PC-3 (cell line): ENCODE data around the gene MYOZ1. TPM values are rescaled to one million over a fixed set of nuclear protein-coding genes. Genes with fewer than 3 reads are reported as not detected.

Experiments used
- ATAC-seq: fragments of 200-7000 bp; cut with Tn5 transposase; 2 replicates; pipeline ENCODE4 v1.9.1; 2020; ENCODE audit warnings: mild to moderate bottlenecking, moderate library complexity
- BruUV-seq: library from RNA; stranded (reverse); fragments of 400-500 nt; replicated peaks from 2 replicates; lab custom pipeline; 2021; lab: Mats Ljungman, UMichigan
- CTCF ChIA-PET: fragments of 300-600 bp; sonication (Branson Sonifier 250); formaldehyde crosslinking; loops from one replicate; lab custom pipeline; 2022; ENCODE audit warnings: antibody characterized with exemption; lab: Charles Lee
- POLR2A ChIA-PET: fragments of 300-600 bp; sonication (Branson Sonifier 250); formaldehyde crosslinking; loops from one replicate; lab custom pipeline; 2022; ENCODE audit warnings: antibody characterized with exemption; ENCODE audit not compliant: unreplicated experiment; lab: Charles Lee
- DNase-seq: peaks from one replicate; pipeline ENCODE4 v3.0.0-alpha.2; 2015
- H2AFZ ChIP-seq: fragments of 300-600 bp; sonication (generic); 2 replicates; pipeline ENCODE4 v1.6.0; 2016; ENCODE audit warnings: antibody characterized with exemption, low read length
- H3F3A ChIP-seq: fragments of 300-600 bp; sonication (generic); one replicate; pipeline ENCODE4 v1.6.0; 2017; ENCODE audit warnings: antibody characterized with exemption, low read length, control low read depth, mild to moderate bottlenecking; ENCODE audit not compliant: unreplicated experiment
- H3K27ac ChIP-seq: fragments of 300-600 bp; sonication (generic); 2 replicates; pipeline ENCODE4 v1.5.1; 2016; ENCODE audit warnings: mild to moderate bottlenecking, low read length
- H3K27me3 ChIP-seq: fragments of 300-600 bp; sonication (generic); 2 replicates; pipeline ENCODE4 v1.6.1; 2016; ENCODE audit warnings: low read length, mixed read lengths
- H3K36me3 ChIP-seq: fragments of 300-600 bp; sonication (generic); 2 replicates; pipeline ENCODE4 v1.6.1; 2016; ENCODE audit warnings: low read depth, mixed run types, low read length, mixed read lengths
- H3K4me1 ChIP-seq: fragments of 300-600 bp; sonication (generic); 2 replicates; pipeline ENCODE4 v1.5.1; 2016; ENCODE audit warnings: low read length; ENCODE audit not compliant: insufficient read depth
- H3K4me2 ChIP-seq: fragments of 300-600 bp; sonication (generic); 2 replicates; pipeline ENCODE4 v1.6.0; 2016; ENCODE audit warnings: low read length
- H3K4me3 ChIP-seq: fragments of 300-600 bp; sonication (generic); 2 replicates; pipeline ENCODE4 v1.5.1; 2016; ENCODE audit warnings: mild to moderate bottlenecking, low read length, mixed read lengths
- H3K79me2 ChIP-seq: fragments of 300-600 bp; sonication (generic); 2 replicates; pipeline ENCODE4 v1.6.1; 2017; ENCODE audit warnings: low read length, mixed read lengths
- H3K9ac ChIP-seq: fragments of 300-600 bp; sonication (generic); 2 replicates; pipeline ENCODE4 v1.6.0; 2016; ENCODE audit warnings: mild to moderate bottlenecking, low read length
- H3K9me2 ChIP-seq: fragments of 300-600 bp; sonication (generic); replicated peaks from 2 replicates; pipeline ENCODE4 v1.6.1; 2016; ENCODE audit warnings: mixed run types, low read length, mixed read lengths
- H3K9me3 ChIP-seq: fragments of 300-600 bp; sonication (generic); 2 replicates; pipeline ENCODE4 v1.6.1; 2016; ENCODE audit warnings: low read length, mixed read lengths
- H4K20me1 ChIP-seq: fragments of 300-600 bp; sonication (generic); 2 replicates; pipeline ENCODE4 v1.6.1; 2016; ENCODE audit warnings: low read length, mixed read lengths
- EZH2 ChIP-seq: fragments of 300-600 bp; sonication (generic); IDR thresholded peaks from one replicate; pipeline ENCODE4 v1.6.1; 2017; ENCODE audit warnings: antibody characterized with exemption, mild to moderate bottlenecking, low read length; ENCODE audit not compliant: unreplicated experiment
- EZH2phosphoT487 ChIP-seq: fragments of 300-600 bp; sonication (generic); IDR thresholded peaks from 2 replicates; pipeline ENCODE4 v1.6.1; 2018; ENCODE audit warnings: mild to moderate bottlenecking, antibody characterized with exemption, low read length, borderline replicate concordance
- intact Hi-C: fragments of 100-400 bp; cut with micrococcal nuclease; formaldehyde crosslinking; loops from 2 replicates; pipeline ENCODE4 v1.9.0; 2023
- total RNA-seq: library from RNA; depleted of rRNA; stranded (reverse); fragments of >200 nt; gene quantifications from 2 replicates; pipeline ENCODE4 v1.2.3, GENCODE V29; 2014
- TF ChIP-seq, protein P1 (sequence below): fragments of 300-600 bp; sonication (generic); conservative IDR thresholded peaks from 2 replicates; pipeline ENCODE4 v1.5.1; 2017; ENCODE audit warnings: antibody characterized with exemption, low read depth, mild to moderate bottlenecking, low read length

MYOZ1 gene
- total RNA-seq, 1 experiment from 2014 or later, result not detected

DNA sequence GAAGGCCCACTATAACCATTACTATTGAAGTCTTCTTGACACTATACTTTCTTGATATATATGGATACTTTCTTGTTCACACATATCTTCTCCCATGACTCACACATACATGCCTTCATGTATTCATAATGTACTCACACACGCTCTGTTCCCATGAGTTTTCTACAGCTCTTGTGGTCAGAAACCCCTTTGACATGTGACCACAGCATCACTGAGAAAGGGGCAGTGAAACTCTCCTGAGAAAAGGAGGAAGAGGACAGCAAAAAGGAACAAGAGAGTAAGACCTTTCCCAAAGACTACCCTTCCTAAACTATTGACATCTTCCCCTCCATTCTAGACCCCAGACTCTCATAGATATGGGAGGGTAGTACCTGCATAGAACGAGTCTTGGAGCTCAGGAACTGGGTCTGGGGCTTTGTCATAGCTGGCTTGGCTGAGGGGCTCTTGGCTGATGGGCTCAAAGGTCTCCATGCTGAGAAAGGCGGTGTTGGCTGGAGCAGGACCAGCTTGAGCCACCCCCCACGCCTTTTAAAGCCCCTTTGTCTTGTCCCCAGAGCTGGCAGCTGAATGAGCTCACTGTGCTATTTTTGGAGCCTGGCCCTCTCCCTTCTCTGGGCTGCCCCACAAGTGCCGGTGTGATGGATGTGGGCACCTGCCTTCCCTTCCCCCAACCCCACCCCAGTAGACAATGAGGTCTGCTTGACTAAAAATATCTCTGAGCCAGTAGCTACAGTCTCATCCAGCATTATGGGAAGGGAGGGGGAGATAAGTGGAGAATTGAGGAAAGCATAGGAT, 9.5 kb upstream of the MYOZ1 start:
- H3K79me2 ChIP-seq, result no peaks in the 10 kb centered on the region
- BruUV-seq, result no TSS peak
- no peak for TF ChIP-seq EZH2phosphoT487
- no peak for TF ChIP-seq EZH2
- TF ChIP-seq, protein P1, sequence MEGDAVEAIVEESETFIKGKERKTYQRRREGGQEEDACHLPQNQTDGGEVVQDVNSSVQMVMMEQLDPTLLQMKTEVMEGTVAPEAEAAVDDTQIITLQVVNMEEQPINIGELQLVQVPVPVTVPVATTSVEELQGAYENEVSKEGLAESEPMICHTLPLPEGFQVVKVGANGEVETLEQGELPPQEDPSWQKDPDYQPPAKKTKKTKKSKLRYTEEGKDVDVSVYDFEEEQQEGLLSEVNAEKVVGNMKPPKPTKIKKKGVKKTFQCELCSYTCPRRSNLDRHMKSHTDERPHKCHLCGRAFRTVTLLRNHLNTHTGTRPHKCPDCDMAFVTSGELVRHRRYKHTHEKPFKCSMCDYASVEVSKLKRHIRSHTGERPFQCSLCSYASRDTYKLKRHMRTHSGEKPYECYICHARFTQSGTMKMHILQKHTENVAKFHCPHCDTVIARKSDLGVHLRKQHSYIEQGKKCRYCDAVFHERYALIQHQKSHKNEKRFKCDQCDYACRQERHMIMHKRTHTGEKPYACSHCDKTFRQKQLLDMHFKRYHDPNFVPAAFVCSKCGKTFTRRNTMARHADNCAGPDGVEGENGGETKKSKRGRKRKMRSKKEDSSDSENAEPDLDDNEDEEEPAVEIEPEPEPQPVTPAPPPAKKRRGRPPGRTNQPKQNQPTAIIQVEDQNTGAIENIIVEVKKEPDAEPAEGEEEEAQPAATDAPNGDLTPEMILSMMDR, result no peak
- no peaks in the 10 kb centered on the region for H3K9me2 ChIP-seq
- no peak overlapping the region for H3K27ac ChIP-seq
- no peaks in the 10 kb centered on the region for H3F3A ChIP-seq
- no peaks in the 10 kb centered on the region for H4K20me1 ChIP-seq
- H3K9ac ChIP-seq, result no peak overlapping the region
- CTCF ChIA-PET, result no interaction called here
- H3K9me3 ChIP-seq, result no peaks in the 10 kb centered on the region
- ATAC-seq (no peak), DNase-seq (peak; percentile 53)
- no peak overlapping the region for H3K4me2 ChIP-seq
- POLR2A ChIA-PET, result interaction anchor here (0.6 kb wide), 1 partner anchor 117 kb away, joined by 5 read pairs; no protein-coding TSS in a partner anchor
- H3K36me3 ChIP-seq, result no peaks in the 10 kb centered on the region
- no peaks in the 10 kb centered on the region for H3K27me3 ChIP-seq
- intact Hi-C loops, result loop anchor here (5.0 to 10.0 kb wide), 3 partner anchors 137 to 294 kb away; partner anchors contain the start of gene ZSWIM8
- no peaks in the 10 kb centered on the region for H3K4me1 ChIP-seq
- H2AFZ ChIP-seq, result no peak overlapping the region
- no peak overlapping the region for H3K4me3 ChIP-seq

DNA sequence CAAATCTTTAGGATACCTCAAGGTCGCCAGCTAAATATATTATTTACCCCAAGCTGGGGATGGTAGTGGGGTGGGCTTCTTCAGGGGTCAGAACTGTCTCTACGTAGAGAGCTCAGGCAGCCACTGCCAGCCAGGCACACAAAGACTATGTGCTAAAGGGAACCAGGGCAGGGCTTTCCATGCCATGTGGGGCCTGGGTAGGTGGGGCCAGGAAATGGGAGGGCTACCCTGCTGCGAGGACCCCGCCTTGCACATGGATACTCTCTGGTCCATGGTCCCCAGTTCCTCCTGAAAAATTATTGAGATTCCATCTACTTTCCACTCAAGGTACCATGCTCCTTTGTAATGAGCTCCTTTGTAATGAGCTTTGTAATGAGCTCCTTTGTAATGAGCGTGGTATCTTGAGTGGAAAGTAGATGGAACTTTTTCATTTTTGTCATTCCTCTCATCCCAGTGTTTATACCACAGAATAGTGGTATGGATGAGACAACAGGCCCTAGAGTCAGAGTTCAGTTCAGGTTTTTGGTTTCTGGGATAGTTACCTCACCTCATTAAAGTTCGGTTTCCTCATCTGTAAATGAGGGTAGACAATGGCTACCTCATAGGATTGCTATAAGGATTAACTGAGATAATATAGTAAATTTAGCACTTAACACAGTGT, 8.7 kb upstream of the MYOZ1 start:
- H3F3A ChIP-seq, result no peaks in the 10 kb centered on the region
- H3K27me3 ChIP-seq, result no peaks in the 10 kb centered on the region
- no peak for ATAC-seq
- no peaks in the 10 kb centered on the region for H3K79me2 ChIP-seq
- BruUV-seq, result no TSS peak
- H3K4me1 ChIP-seq, result no peaks in the 10 kb centered on the region
- intact Hi-C loops, result loop anchor here (5.0 to 10.0 kb wide), 3 partner anchors 137 to 295 kb away; partner anchors contain the start of gene ZSWIM8
- H3K9me2 ChIP-seq, result no peaks in the 10 kb centered on the region
- ChIA-PET POLR2A (interaction anchor here (0.6 kb wide), 2 partner anchors 24 to 116 kb away, joined by 3 to 5 read pairs; no protein-coding TSS in a partner anchor), CTCF (no interaction called here)
- no peak overlapping the region for H3K9ac ChIP-seq
- no peak overlapping the region for H3K27ac ChIP-seq
- no peaks in the 10 kb centered on the region for H4K20me1 ChIP-seq
- TF ChIP-seq EZH2 (no peak), EZH2phosphoT487 (no peak)
- TF ChIP-seq, protein P1, result no peak
- H3K4me2 ChIP-seq, result no peak overlapping the region
- H3K9me3 ChIP-seq, result no peaks in the 10 kb centered on the region
- H3K4me3 ChIP-seq, result no peak overlapping the region
- H3K36me3 ChIP-seq, result no peaks in the 10 kb centered on the region
- no peak for DNase-seq
- no peak overlapping the region for H2AFZ ChIP-seq
